ENCODE data around the gene AOAH. TPM values are rescaled to one million over a fixed set of nuclear protein-coding genes. Genes with fewer than 3 reads are reported as not detected.

AOAH gene
- total RNA-seq, 1 experiment from 2014 or later: not detected

DNA sequence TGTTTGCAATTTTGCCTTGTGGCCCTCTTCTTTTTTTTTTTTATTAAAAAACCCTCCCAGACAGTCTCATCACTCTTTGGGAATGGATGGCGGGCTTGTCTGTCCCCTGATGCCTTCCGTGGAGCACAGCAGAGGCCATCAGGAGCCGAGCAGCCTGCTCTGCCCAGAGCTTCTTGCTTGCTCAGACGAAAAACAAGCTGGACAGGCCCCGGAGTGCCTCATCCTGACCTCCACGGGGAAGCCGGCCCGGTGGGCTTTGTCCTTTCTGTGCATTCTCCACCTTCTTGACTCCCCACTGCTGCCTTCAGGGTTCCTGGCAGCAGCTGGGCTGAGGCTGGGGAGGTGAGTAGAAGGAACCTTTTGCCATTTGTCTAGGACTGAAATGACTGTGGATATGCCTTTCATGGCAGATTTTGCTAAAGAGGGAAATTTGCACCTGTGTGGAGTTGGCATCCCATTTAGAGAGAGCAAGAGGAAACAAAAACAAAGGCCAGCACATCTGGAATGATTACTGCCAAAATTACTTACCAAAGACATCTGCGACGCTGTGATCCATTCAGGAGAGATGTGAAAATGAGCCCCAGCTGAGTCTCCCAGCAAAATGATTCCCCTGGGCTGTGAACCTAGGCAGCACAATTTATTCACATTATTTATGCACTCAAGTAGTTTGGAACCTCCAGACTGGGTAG, 108.3 kb downstream of the AOAH start:
- CTCF ChIA-PET: no interaction called here
- Mint-ChIP-seq H3K9me3 (ENCODE audit: unreplicated experiment) (no peaks in the 10 kb centered on the region), H3K4me3 (ENCODE audit: unreplicated experiment) (no peak overlapping the region), H3K27ac (ENCODE audit: unreplicated experiment) (no peak overlapping the region), H3K4me1 (ENCODE audit: low read depth, unreplicated experiment) (peaks cover 5% of the 10 kb centered on the region), H3K36me3 (ENCODE audit: insufficient read depth, unreplicated experiment) (no peaks in the 10 kb centered on the region), H3K27me3 (ENCODE audit: insufficient read depth, unreplicated experiment) (peaks cover 8% of the 10 kb centered on the region)
- BruUV-seq (replicated peaks): no TSS peak
- Histone ChIP-seq H3K36me3 (ENCODE audit: control insufficient read depth, insufficient read depth, low read length) (no peaks in the 10 kb centered on the region), H3K27me3 (replicated peaks; ENCODE audit: control insufficient read depth, insufficient read depth, low read length) (no peaks in the 10 kb centered on the region), H3K4me3 (ENCODE audit: low read depth, low read length) (no peak overlapping the region), H3K4me1 (no peaks in the 10 kb centered on the region), H3K9me3 (no peaks in the 10 kb centered on the region)
- DNase-seq: no peak
- TF ChIP-seq CTCF (IDR thresholded peaks at IDR 0.05; ENCODE audit: insufficient read depth in 1 of 2, low read depth in 1 of 2, low read length in 1 of 2, severe bottlenecking in 1 of 2, unreplicated experiment in 1 of 2): no peak
- intact Hi-C loops (cut with micrococcal nuclease; ENCODE audit: unreplicated experiment): no loop called here
- POLR2A ChIA-PET: no interaction called here

DNA sequence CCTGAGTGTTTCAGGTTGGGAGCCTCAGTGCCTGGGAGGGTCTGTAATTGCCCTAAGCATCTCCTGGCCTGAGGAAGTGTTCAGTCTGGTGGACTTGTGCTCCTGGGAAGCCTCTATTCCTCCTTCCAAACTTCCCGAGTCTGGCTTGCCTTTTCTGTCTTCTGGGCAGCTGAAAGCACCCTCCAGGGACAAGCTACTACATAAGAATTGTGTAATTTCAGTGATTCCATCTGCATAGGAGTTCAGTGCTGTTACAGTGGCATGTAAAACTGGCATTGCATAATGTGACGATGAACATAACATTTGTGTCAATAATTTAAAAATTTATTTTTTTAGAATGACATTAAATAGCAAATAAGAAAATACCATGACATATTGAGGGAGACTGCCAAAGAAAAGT, 109.3 kb downstream of the AOAH start:
- no peak for DNase-seq
- H3K4me1 Mint-ChIP-seq (ENCODE audit: low read depth, unreplicated experiment): peaks cover 5% of the 10 kb centered on the region
- Histone ChIP-seq H3K4me1 (no peaks in the 10 kb centered on the region), H3K27me3 (replicated peaks; ENCODE audit: control insufficient read depth, insufficient read depth, low read length) (no peaks in the 10 kb centered on the region), H3K9me3 (no peaks in the 10 kb centered on the region), H3K4me3 (ENCODE audit: low read depth, low read length) (no peak overlapping the region), H3K36me3 (ENCODE audit: control insufficient read depth, insufficient read depth, low read length) (no peaks in the 10 kb centered on the region)
- TF ChIP-seq CTCF (IDR thresholded peaks at IDR 0.05; ENCODE audit: insufficient read depth in 1 of 2, low read depth in 1 of 2, low read length in 1 of 2, severe bottlenecking in 1 of 2, unreplicated experiment in 1 of 2): no peak
- no peak overlapping the region for H3K27ac Mint-ChIP-seq (ENCODE audit: unreplicated experiment)
- ChIA-PET CTCF (no interaction called here), POLR2A (no interaction called here)
- H3K4me3 Mint-ChIP-seq (ENCODE audit: unreplicated experiment): no peak overlapping the region
- H3K9me3 Mint-ChIP-seq (ENCODE audit: unreplicated experiment): no peaks in the 10 kb centered on the region
- intact Hi-C loops (cut with micrococcal nuclease; ENCODE audit: unreplicated experiment): no loop called here
- no TSS peak for BruUV-seq (replicated peaks)
- H3K27me3 Mint-ChIP-seq (ENCODE audit: insufficient read depth, unreplicated experiment): peaks cover 8% of the 10 kb centered on the region
- H3K36me3 Mint-ChIP-seq (ENCODE audit: insufficient read depth, unreplicated experiment): no peaks in the 10 kb centered on the region

DNA sequence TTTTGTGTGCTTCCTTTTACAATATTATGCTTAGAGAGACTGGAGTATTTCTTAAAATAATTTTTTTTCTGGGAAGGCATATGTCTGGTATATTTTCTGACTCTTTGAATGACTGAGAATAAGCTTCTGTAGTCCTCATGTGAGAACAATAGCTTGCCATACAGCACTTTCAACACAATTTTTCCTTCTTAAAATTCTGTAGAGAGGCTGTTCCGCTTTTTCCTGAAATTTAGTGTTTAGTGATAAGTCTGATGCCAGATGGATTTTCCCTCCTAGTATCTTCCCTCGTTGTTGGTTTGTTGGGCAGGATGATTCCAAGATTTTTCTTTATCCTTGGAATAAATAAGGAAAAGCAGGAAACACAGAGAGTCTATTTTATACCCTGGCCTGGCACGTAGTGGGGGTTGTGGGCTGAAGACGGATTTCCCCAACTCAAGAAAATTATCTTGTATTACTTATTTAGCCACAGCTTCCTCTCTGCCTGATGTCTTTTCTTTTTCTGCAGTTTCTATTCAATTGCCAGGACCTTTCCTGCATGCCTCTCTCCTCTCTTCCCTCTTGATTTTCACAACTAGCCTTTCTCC, 111.2 kb downstream of the AOAH start:
- Mint-ChIP-seq H3K4me1 (ENCODE audit: low read depth, unreplicated experiment) (peaks cover 5% of the 10 kb centered on the region), H3K36me3 (ENCODE audit: insufficient read depth, unreplicated experiment) (no peaks in the 10 kb centered on the region), H3K27me3 (ENCODE audit: insufficient read depth, unreplicated experiment) (peaks cover 8% of the 10 kb centered on the region), H3K9me3 (ENCODE audit: unreplicated experiment) (no peaks in the 10 kb centered on the region), H3K27ac (ENCODE audit: unreplicated experiment) (no peak overlapping the region), H3K4me3 (ENCODE audit: unreplicated experiment) (no peak overlapping the region)
- intact Hi-C loops (cut with micrococcal nuclease; ENCODE audit: unreplicated experiment): no loop called here
- H3K27me3 ChIP-seq (replicated peaks; ENCODE audit: control insufficient read depth, insufficient read depth, low read length): no peaks in the 10 kb centered on the region
- CTCF ChIA-PET: no interaction called here
- H3K9me3 ChIP-seq: no peaks in the 10 kb centered on the region
- no peak overlapping the region for H3K4me3 ChIP-seq (ENCODE audit: low read depth, low read length)
- TF ChIP-seq CTCF (IDR thresholded peaks at IDR 0.05; ENCODE audit: insufficient read depth in 1 of 2, low read depth in 1 of 2, low read length in 1 of 2, severe bottlenecking in 1 of 2, unreplicated experiment in 1 of 2): no peak
- POLR2A ChIA-PET: no interaction called here
- no peaks in the 10 kb centered on the region for H3K4me1 ChIP-seq
- no peak for DNase-seq
- no peaks in the 10 kb centered on the region for H3K36me3 ChIP-seq (ENCODE audit: control insufficient read depth, insufficient read depth, low read length)
- no TSS peak for BruUV-seq (replicated peaks)

Measured in Caco-2 (cell line).